GM12801 (cell line): ENCODE results near the gene C3orf49.

Experiments used
- CTCF ChIP-seq: IDR thresholded peaks from one replicate; pipeline ENCODE4 v1.5.1; 2011; ENCODE audit warnings: control low read depth; ENCODE audit not compliant: insufficient read length; ENCODE audit errors: extremely low read depth

C3orf49 gene

GRCh38 chr3:63847718-63848450 lies 28.8 kb downstream of the C3orf49 start:
- TF ChIP-seq CTCF = no peak

GRCh38 chr3:63849175-63849574 lies 30.1 kb downstream of the C3orf49 start:
- TF ChIP-seq CTCF = no peak

GRCh38 chr3:63851287-63851686 lies 32.2 kb downstream of the C3orf49 start:
- no peak for TF ChIP-seq CTCF

GRCh38 chr3:63853106-63853505 lies 34.0 kb downstream of the C3orf49 start:
- no peak for TF ChIP-seq CTCF

- no peak for TF ChIP-seq CTCF
Observed at GRCh38 chr3:63855333-63855940, 36.3 kb downstream of the C3orf49 start.

GRCh38 chr3:63857311-63857710 lies 38.2 kb downstream of the C3orf49 start:
- TF ChIP-seq CTCF = no peak

GRCh38 chr3:63860776-63861175 lies 41.7 kb downstream of the C3orf49 start:
- TF ChIP-seq CTCF = no peak
